Central memory CD4-positive, alpha-beta T cell (primary cell): ENCODE results near the gene TOPBP1.

ENCODE experiments used
- DNase-seq: peaks from one replicate; pipeline ENCODE4 v3.0.0; 2022

TOPBP1 gene

GRCh38 chr3:133606902-133607301 lies 54.8 kb downstream of the TOPBP1 start:
- DNase-seq: no peak

- no peak for DNase-seq
Measured at GRCh38 chr3:133606342-133606741, 55.4 kb downstream of the TOPBP1 start.

- DNase-seq: no peak
Measured at GRCh38 chr3:133600572-133601081, 61.1 kb downstream of the TOPBP1 start.

GRCh38 chr3:133599280-133599679 lies 62.5 kb downstream of the TOPBP1 start:
- no peak for DNase-seq

GRCh38 chr3:133598405-133598804 lies 63.3 kb downstream of the TOPBP1 start:
- DNase-seq: no peak

GRCh38 chr3:133595341-133595740 lies 66.4 kb downstream of the TOPBP1 start:
- no peak for DNase-seq

- no peak for DNase-seq
Measured at GRCh38 chr3:133593243-133593642, 68.5 kb downstream of the TOPBP1 start.

GRCh38 chr3:133592843-133593242 lies 68.9 kb downstream of the TOPBP1 start:
- DNase-seq: no peak

- DNase-seq: no peak
Measured at GRCh38 chr3:133591271-133591742, 70.4 kb downstream of the TOPBP1 start.

GRCh38 chr3:133589503-133589902 lies 72.2 kb downstream of the TOPBP1 start:
- DNase-seq: no peak

GRCh38 chr3:133588784-133589465 lies 72.8 kb downstream of the TOPBP1 start:
- DNase-seq: no peak

- no peak for DNase-seq
Measured at GRCh38 chr3:133588035-133588434, 73.7 kb downstream of the TOPBP1 start.

GRCh38 chr3:133583396-133583795 lies 78.3 kb downstream of the TOPBP1 start:
- DNase-seq: no peak

GRCh38 chr3:133578548-133579191 lies 83.1 kb downstream of the TOPBP1 start:
- DNase-seq: peak; percentile 4

GRCh38 chr3:133576169-133576568 lies 85.6 kb downstream of the TOPBP1 start:
- no peak for DNase-seq

- DNase-seq: no peak
Measured at GRCh38 chr3:133575086-133575485, 86.7 kb downstream of the TOPBP1 start.

GRCh38 chr3:133574260-133574881 lies 87.4 kb downstream of the TOPBP1 start:
- peak; percentile 66 for DNase-seq

GRCh38 chr3:133573629-133574194 lies 88.0 kb downstream of the TOPBP1 start, which contains the start of gene CDV3:
CDV3 (plus strand) TSS chr3:133573686; CDS start chr3:133574045, 359 bp downstream.
- no peak for DNase-seq

- DNase-seq: peak; percentile 100
Measured at GRCh38 chr3:133573054-133573628, 88.6 kb downstream of the TOPBP1 start.

GRCh38 chr3:133572158-133573053 lies 89.3 kb downstream of the TOPBP1 start:
- peak; percentile 25 for DNase-seq

GRCh38 chr3:133570937-133571320 lies 90.8 kb downstream of the TOPBP1 start:
- DNase-seq: no peak
